ENCODE results near the gene DVL1. TPM values are rescaled to one million over a fixed set of nuclear protein-coding genes. Genes with fewer than 3 reads are reported as not detected.

DVL1 gene
- total and polyA plus RNA-seq, 9 of the 15 experiments (the other 6 are each of a cell fraction or from before 2014, with no cell fraction given) = 0.62 to 135 (median 24.3) TPM

DNA sequence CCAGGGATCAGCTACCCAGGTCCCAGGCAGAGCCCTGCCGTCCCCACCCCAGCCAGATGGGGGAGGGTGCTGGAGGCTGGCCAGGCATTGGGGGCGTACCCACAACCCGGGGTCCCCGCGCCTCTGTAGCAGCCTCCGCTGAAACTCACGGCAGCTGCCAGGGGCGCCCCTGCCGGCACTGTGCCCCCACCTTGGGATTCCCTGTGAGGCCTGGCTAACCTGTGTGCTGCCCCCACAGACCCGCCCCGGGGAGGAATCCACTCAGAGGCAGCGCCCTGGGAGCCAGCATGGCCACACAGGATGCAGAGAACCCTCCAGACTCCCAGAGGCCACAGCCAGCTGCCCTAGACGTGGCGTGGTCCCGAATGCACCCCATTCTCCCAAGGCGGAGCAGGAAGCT, 3.8 kb downstream of the DVL1 start:
- in situ Hi-C loops (cut with MboI) (no loop called here), intact Hi-C loops (cut with micrococcal nuclease) (no loop called here)
- Histone ChIP-seq H3K9me3 (replicated peaks; ENCODE audit: control insufficient read depth, insufficient read depth, low read depth, low read length) (0 out of 2 replicates have a peak, but pooled peaks cover 2% of the 10 kb centered on the region), H3K9ac (ENCODE audit: insufficient read depth in 1 of 2, low read depth in 2 of 2, low read length in 2 of 2) (peak overlapping the region; percentile 10 to 98; a peak in 3 of 4 replicates), H3K9me1 (ENCODE audit: control insufficient read depth, insufficient read depth, low read length) (peaks cover 8% of the 10 kb centered on the region), H3K36me3 (ENCODE audit: control insufficient read depth, insufficient read depth, low read length) (peaks cover 47% of the 10 kb centered on the region; the same call in 2 of the 3 replicates), H3K4me3 (no peak overlapping the region), H3K79me2 (ENCODE audit: control insufficient read depth, insufficient read depth, low read length) (peaks cover 65% of the 10 kb centered on the region), H2AFZ (ENCODE audit: low read depth, low read length) (no peak overlapping the region), H4K20me1 (replicated peaks; ENCODE audit: control insufficient read depth, insufficient read depth, low read length) (peaks cover 47% of the 10 kb centered on the region; the same call in 1 of the 2 replicates), H3K27ac (ENCODE audit: extremely low read depth, low read depth, low read length) (peak overlapping the region; percentile 46; the same call in 2 of the 3 replicates), H3K4me1 (replicated peaks in 1 of 2; ENCODE audit: control insufficient read depth in 2 of 2, insufficient read depth in 2 of 2, low read length in 2 of 2) (peaks cover 9 to 86% of the 10 kb centered on the region in 2 experiments; a peak in 3 of 5 replicates), H3K4me2 (ENCODE audit: insufficient read depth, low read length) (no peak overlapping the region), H3K27me3 (ENCODE audit: control insufficient read depth in 2 of 2, insufficient read depth in 2 of 2, low read length in 2 of 2) (no peaks in the 10 kb centered on the region)
- POLR2A ChIA-PET = interaction anchor here (0.6 to 4.8 kb wide), 6 partner anchors 8 to 447 kb away, joined by 3 to 22 read pairs (median 8); partner anchors contain the start of gene AURKAIP1
- BruUV-seq (replicated peaks) = no TSS peak
- no peak for FAIRE-seq
- no peak for ATAC-seq
- TF ChIP-seq CSDE1 (IDR thresholded peaks at IDR 0.05) = no peak
- TF ChIP-seq ARHGAP35 (IDR thresholded peaks at IDR 0.05; ENCODE audit: partially characterized antibody) = no peak
- TF ChIP-seq, protein P1, sequence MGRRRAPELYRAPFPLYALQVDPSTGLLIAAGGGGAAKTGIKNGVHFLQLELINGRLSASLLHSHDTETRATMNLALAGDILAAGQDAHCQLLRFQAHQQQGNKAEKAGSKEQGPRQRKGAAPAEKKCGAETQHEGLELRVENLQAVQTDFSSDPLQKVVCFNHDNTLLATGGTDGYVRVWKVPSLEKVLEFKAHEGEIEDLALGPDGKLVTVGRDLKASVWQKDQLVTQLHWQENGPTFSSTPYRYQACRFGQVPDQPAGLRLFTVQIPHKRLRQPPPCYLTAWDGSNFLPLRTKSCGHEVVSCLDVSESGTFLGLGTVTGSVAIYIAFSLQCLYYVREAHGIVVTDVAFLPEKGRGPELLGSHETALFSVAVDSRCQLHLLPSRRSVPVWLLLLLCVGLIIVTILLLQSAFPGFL (CRISPR knock-in tag; IDR thresholded peaks at IDR 0.05) = no peak
- TF ChIP-seq PCBP1 (IDR thresholded peaks at IDR 0.05; ENCODE audit: low read depth, low read length, poor library complexity, severe bottlenecking) = peak; percentile 17
- TF ChIP-seq PTRF (tag; IDR thresholded peaks at IDR 0.05) = no peak
- peak; percentile 14 for TF ChIP-seq RBFOX2 (IDR thresholded peaks at IDR 0.05; ENCODE audit: low read depth, low read length)
- no peak for TF ChIP-seq RBBP5 (IDR thresholded peaks at IDR 0.05; ENCODE audit: borderline replicate concordance, insufficient read depth, low read length, poor library complexity, severe bottlenecking)
- peak; percentile 4; the same call in 1 of the 2 replicates for TF ChIP-seq POLR2G (IDR thresholded peaks at IDR 0.05; ENCODE audit: low read depth, low read length)
- TF ChIP-seq, protein P2, sequence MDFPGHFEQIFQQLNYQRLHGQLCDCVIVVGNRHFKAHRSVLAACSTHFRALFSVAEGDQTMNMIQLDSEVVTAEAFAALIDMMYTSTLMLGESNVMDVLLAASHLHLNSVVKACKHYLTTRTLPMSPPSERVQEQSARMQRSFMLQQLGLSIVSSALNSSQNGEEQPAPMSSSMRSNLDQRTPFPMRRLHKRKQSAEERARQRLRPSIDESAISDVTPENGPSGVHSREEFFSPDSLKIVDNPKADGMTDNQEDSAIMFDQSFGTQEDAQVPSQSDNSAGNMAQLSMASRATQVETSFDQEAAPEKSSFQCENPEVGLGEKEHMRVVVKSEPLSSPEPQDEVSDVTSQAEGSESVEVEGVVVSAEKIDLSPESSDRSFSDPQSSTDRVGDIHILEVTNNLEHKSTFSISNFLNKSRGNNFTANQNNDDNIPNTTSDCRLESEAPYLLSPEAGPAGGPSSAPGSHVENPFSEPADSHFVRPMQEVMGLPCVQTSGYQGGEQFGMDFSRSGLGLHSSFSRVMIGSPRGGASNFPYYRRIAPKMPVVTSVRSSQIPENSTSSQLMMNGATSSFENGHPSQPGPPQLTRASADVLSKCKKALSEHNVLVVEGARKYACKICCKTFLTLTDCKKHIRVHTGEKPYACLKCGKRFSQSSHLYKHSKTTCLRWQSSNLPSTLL (IDR thresholded peaks at IDR 0.05) = no peak
- TF ChIP-seq TFAM (CRISPR knock-in tag; conservative IDR thresholded peaks at IDR 0.05) = no peak
- TF ChIP-seq EZH2 (IDR thresholded peaks at IDR 0.05; ENCODE audit: borderline replicate concordance, low read depth, low read length) = no peak
- TF ChIP-seq NCOA4 (IDR thresholded peaks at IDR 0.05; ENCODE audit: partially characterized antibody) = no peak
- TF ChIP-seq NFIC (IDR thresholded peaks at IDR 0.05) = 0 out of 2 replicates have a peak, but pooled peaks have one; percentile 18
- CTCF ChIA-PET (ENCODE audit: low intra/inter-chr PET ratio) = no interaction called here
- DNase-seq (ENCODE audit: extremely low read depth in 1 of 4, low spot score in 3 of 4) = no peak
- 79% methylated on average over 15 of the region's 16 CpGs for WGBS (ENCODE audit: insufficient coverage, low coverage, missing lambda C conversion rate)
